Caco-2 (cell line): Measurements from ENCODE around the gene GLI3. TPM values are rescaled to one million over a fixed set of nuclear protein-coding genes. Genes with fewer than 3 reads are reported as not detected.

Experiments
- BruUV-seq: library from RNA; stranded (reverse); fragments of 400-500 nt; replicated peaks from 2 replicates; lab custom pipeline; 2021; lab: Mats Ljungman, UMichigan
- CTCF ChIA-PET: fragments of 300-600 bp; sonication (Branson Sonifier 250); formaldehyde crosslinking; loops from one replicate; lab custom pipeline; 2022; ENCODE audit warnings: antibody characterized with exemption; lab: Charles Lee
- POLR2A ChIA-PET: fragments of 300-600 bp; sonication (Branson Sonifier 250); formaldehyde crosslinking; loops from one replicate; lab custom pipeline; 2022; ENCODE audit warnings: antibody characterized with exemption; lab: Charles Lee
- DNase-seq, 2 experiments: peaks; one replicate each; pipeline versions ENCODE4 v3.0.0 to v3.0.0-alpha.2; 2020 to 2022
- H3K27me3 ChIP-seq: replicated peaks from 2 replicates; pipeline ENCODE4 v1.6.0; 2011; ENCODE audit warnings: low read length; ENCODE audit not compliant: control insufficient read depth, insufficient read depth
- H3K36me3 ChIP-seq: 2 replicates; pipeline ENCODE4 v1.5.1; 2011; ENCODE audit warnings: low read length; ENCODE audit not compliant: control insufficient read depth, insufficient read depth
- H3K4me1 ChIP-seq: fragments of 250-450 bp; sonication (Bioruptor Pico); 2 replicates; pipeline ENCODE4 v1.5.1; 2020; ENCODE audit warnings: mild to moderate bottlenecking
- H3K4me3 ChIP-seq: 2 replicates; pipeline ENCODE4 v1.5.1; 2011; ENCODE audit warnings: low read depth, mild to moderate bottlenecking, control low read depth, low read length
- H3K9me3 ChIP-seq: fragments of 250-450 bp; sonication (Bioruptor Pico); 2 replicates; pipeline ENCODE4 v1.5.1; 2020; ENCODE audit warnings: mild to moderate bottlenecking, moderate library complexity
- H3K27ac Mint-ChIP-seq: one replicate; pipeline ENCODE4 v1.8.0; 2022; ENCODE audit warnings: mixed read lengths; ENCODE audit not compliant: unreplicated experiment
- H3K27me3 Mint-ChIP-seq: one replicate; pipeline ENCODE4 v1.8.0; 2022; ENCODE audit warnings: mixed read lengths; ENCODE audit not compliant: insufficient read depth, unreplicated experiment
- H3K36me3 Mint-ChIP-seq: one replicate; pipeline ENCODE4 v1.8.0; 2022; ENCODE audit warnings: mild to moderate bottlenecking, mixed read lengths; ENCODE audit not compliant: insufficient read depth, unreplicated experiment
- H3K4me1 Mint-ChIP-seq: one replicate; pipeline ENCODE4 v1.8.0; 2022; ENCODE audit warnings: low read depth, mixed read lengths; ENCODE audit not compliant: unreplicated experiment
- H3K4me3 Mint-ChIP-seq: one replicate; pipeline ENCODE4 v1.8.0; 2022; ENCODE audit warnings: mild to moderate bottlenecking, moderate library complexity, mixed read lengths; ENCODE audit not compliant: unreplicated experiment
- H3K9me3 Mint-ChIP-seq: one replicate; pipeline ENCODE4 v1.8.0; 2022; ENCODE audit warnings: mixed read lengths; ENCODE audit not compliant: unreplicated experiment
- CTCF ChIP-seq, 2 experiments: fragments of 200-600 bp in 1 of 2; IDR thresholded peaks; 1 replicate in 1 of 2; 2 replicates in 1 of 2; pipeline versions ENCODE4 v1.5.1 to v1.8.0; 2011 to 2022; ENCODE audit warnings: antibody characterized with exemption in 1 of 2, control low read depth in 1 of 2, inconsistent platforms in 1 of 2, low read depth in 1 of 2, low read length in 1 of 2, mild to moderate bottlenecking in 1 of 2, moderate library complexity in 1 of 2; ENCODE audit not compliant: insufficient read depth in 1 of 2, severe bottlenecking in 1 of 2, unreplicated experiment in 1 of 2
- intact Hi-C: fragments of 100-400 bp; cut with micrococcal nuclease; formaldehyde crosslinking; loops from one replicate; pipeline ENCODE4 v1.10.0; 2022; ENCODE audit not compliant: unreplicated experiment
- total RNA-seq: library from RNA; stranded (reverse); gene quantifications from 2 replicates; pipeline ENCODE4 v1.2.3, GENCODE V29; 2022

The GLI3 gene
- total RNA-seq, 1 experiment from 2014 or later, result 1.00 TPM

- Histone ChIP-seq H3K4me1 (no peaks in the 10 kb centered on the region), H3K27me3 (no peaks in the 10 kb centered on the region), H3K4me3 (no peak overlapping the region), H3K36me3 (no peaks in the 10 kb centered on the region), H3K9me3 (no peaks in the 10 kb centered on the region)
- ChIA-PET POLR2A (no interaction called here), CTCF (no interaction called here)
- H3K9me3 Mint-ChIP-seq, result no peaks in the 10 kb centered on the region
- no peak for DNase-seq
- H3K4me1 Mint-ChIP-seq, result no peaks in the 10 kb centered on the region
- no peak overlapping the region for H3K4me3 Mint-ChIP-seq
- H3K27ac Mint-ChIP-seq, result no peak overlapping the region
- BruUV-seq, result no TSS peak
- no peak for TF ChIP-seq CTCF (IDR thresholded peaks at IDR 0.05; ENCODE audit: insufficient read depth in 1 of 2, low read depth in 1 of 2, low read length in 1 of 2, severe bottlenecking in 1 of 2, unreplicated experiment in 1 of 2)
- intact Hi-C loops, result no loop called here
- H3K36me3 Mint-ChIP-seq, result no peaks in the 10 kb centered on the region
- peaks cover 22% of the 10 kb centered on the region for H3K27me3 Mint-ChIP-seq
Measured at GRCh38 chr7:42198974-42199668, 37.9 kb downstream of the GLI3 start.

- Mint-ChIP-seq H3K4me1 (no peaks in the 10 kb centered on the region), H3K27ac (no peak overlapping the region), H3K9me3 (no peaks in the 10 kb centered on the region), H3K4me3 (no peak overlapping the region), H3K36me3 (no peaks in the 10 kb centered on the region), H3K27me3 (peaks cover 24% of the 10 kb centered on the region)
- no TSS peak for BruUV-seq
- Histone ChIP-seq H3K27me3 (no peaks in the 10 kb centered on the region), H3K4me1 (no peaks in the 10 kb centered on the region), H3K36me3 (no peaks in the 10 kb centered on the region), H3K9me3 (no peaks in the 10 kb centered on the region), H3K4me3 (no peak overlapping the region)
- ChIA-PET POLR2A (no interaction called here), CTCF (no interaction called here)
- no peak for DNase-seq
- no peak for TF ChIP-seq CTCF (IDR thresholded peaks at IDR 0.05; ENCODE audit: insufficient read depth in 1 of 2, low read depth in 1 of 2, low read length in 1 of 2, severe bottlenecking in 1 of 2, unreplicated experiment in 1 of 2)
- intact Hi-C loops, result no loop called here
Measured at GRCh38 chr7:42198296-42198695, 38.7 kb downstream of the GLI3 start.

GRCh38 chr7:42197451-42197850 is 39.6 kb downstream of the GLI3 start:
- ChIA-PET CTCF (no interaction called here), POLR2A (no interaction called here)
- no peaks in the 10 kb centered on the region for H3K4me1 ChIP-seq
- peaks cover 24% of the 10 kb centered on the region for H3K27me3 Mint-ChIP-seq
- no peaks in the 10 kb centered on the region for H3K4me1 Mint-ChIP-seq
- H3K36me3 ChIP-seq, result no peaks in the 10 kb centered on the region
- BruUV-seq, result no TSS peak
- no peaks in the 10 kb centered on the region for H3K9me3 Mint-ChIP-seq
- DNase-seq, result no peak
- no peak overlapping the region for H3K4me3 ChIP-seq
- no peaks in the 10 kb centered on the region for H3K9me3 ChIP-seq
- TF ChIP-seq CTCF (IDR thresholded peaks at IDR 0.05; ENCODE audit: insufficient read depth in 1 of 2, low read depth in 1 of 2, low read length in 1 of 2, severe bottlenecking in 1 of 2, unreplicated experiment in 1 of 2), result no peak
- intact Hi-C loops, result no loop called here
- H3K27me3 ChIP-seq, result no peaks in the 10 kb centered on the region
- H3K4me3 Mint-ChIP-seq, result no peak overlapping the region
- H3K27ac Mint-ChIP-seq, result no peak overlapping the region
- H3K36me3 Mint-ChIP-seq, result no peaks in the 10 kb centered on the region
